NOMO-1 treated with DMSO at 0.1 percent for 48 hours (cell line): ENCODE data around the gene PLCB4.

Source experiments
- DNase-seq: peaks from one replicate; lab custom pipeline; 2025; ENCODE audit not compliant: unreplicated experiment; lab: John Stamatoyannopoulos, UW

The PLCB4 gene

DNA sequence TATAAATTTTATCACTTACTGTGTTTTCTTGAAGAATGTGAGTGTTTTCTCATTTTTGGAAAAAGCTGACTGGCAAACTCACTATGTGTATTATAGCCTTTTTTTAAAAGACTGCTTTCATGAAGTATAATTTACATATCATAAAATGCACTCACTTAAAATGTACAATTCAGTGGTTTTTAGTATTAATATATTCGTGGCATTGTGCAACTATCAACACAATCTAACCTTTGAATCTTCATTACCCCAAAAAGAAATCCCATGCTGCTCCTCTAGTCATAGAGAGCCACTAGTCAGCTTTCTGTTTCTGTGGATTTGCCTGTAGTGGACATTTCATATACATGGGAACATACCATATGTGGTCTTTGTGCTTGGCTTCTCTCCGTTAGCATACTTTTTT lies 143.8 kb downstream of the PLCB4 start:
- no peak for DNase-seq

DNA sequence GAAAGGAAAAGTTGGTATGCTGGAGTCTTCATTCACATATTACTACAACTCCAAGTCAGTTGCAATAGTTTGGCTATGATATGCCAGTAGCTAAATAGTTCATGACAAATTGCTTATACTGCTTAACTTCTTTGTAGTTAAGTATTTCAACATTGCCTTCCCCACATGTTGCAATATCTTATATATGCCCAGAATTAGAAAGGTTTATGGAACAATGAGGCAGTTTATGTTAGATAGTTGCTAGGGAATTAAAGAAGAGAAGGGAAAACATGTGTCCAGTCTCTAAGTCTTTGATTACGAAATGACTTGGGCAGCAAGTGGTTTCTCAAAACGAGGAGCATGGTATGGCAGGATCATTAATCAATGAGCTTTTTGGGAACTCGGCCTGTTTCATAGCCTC lies 145.8 kb downstream of the PLCB4 start:
- DNase-seq = peak; percentile 92

DNA sequence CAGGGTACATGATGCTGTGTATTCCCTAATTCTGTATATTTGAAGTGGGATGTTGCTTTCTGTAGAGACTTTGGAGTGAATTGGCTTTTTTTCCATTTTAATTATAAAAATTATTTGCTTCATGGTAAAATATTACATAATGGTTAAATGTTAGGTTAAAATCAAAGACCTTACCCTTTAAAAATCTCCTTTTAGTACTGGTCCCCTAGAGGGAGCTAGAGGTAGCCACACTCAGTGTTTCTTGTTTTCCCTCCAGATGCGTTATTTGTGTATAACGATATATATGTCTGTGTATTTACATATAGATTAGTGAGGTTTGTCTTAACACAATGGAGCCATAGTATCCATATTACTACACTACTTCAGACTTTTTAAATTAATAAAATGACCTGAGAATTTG lies 146.7 kb downstream of the PLCB4 start:
- DNase-seq = peak; percentile 24

DNA sequence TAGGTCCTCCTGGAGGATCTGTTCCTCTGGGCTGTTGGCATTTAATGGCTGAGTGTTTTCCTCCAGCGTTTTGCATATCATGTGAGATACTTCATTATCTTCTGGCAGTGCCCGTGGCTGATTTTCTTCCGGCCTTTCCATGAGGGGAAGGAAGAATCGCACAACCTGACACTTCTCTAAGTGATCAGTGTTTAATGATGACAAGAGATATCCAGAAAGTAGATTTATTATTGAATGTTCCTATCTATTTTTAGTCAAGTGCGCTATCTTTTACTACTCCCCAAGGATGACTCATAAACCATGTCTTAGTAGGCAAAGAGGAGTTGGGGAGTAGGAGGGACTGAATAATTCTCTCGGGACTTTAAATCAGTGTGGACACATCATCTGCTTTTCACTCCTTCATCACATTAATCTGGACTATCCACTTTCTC lies 149.7 kb downstream of the PLCB4 start:
- DNase-seq = peak; percentile 23

- no peak for DNase-seq
These were observed 152.1 kb downstream of the PLCB4 start for GRCh38 chr20:9220874-9221547.

DNA sequence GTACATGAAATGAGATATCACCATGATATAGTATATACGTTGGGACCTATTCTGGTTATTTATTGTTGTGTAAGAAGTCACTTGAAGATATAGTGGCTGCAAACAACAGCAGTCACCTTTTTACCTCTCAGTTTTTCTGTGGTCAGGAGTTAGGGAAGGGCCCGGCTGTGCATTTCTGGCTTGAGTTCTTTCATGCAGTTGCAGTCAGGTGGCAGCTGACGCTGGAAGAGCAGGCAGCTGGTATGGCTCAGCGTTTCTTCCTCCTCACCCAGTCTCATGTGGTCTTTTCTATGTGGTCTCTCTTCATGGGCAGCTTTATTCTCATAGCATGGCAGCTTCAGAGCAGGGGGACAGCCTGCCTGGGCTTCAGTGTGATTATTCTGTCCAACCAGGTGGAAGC lies 154.4 kb downstream of the PLCB4 start:
- no peak for DNase-seq

- DNase-seq = no peak
These were observed 157.0 kb downstream of the PLCB4 start for GRCh38 chr20:9225879-9226278.

DNA sequence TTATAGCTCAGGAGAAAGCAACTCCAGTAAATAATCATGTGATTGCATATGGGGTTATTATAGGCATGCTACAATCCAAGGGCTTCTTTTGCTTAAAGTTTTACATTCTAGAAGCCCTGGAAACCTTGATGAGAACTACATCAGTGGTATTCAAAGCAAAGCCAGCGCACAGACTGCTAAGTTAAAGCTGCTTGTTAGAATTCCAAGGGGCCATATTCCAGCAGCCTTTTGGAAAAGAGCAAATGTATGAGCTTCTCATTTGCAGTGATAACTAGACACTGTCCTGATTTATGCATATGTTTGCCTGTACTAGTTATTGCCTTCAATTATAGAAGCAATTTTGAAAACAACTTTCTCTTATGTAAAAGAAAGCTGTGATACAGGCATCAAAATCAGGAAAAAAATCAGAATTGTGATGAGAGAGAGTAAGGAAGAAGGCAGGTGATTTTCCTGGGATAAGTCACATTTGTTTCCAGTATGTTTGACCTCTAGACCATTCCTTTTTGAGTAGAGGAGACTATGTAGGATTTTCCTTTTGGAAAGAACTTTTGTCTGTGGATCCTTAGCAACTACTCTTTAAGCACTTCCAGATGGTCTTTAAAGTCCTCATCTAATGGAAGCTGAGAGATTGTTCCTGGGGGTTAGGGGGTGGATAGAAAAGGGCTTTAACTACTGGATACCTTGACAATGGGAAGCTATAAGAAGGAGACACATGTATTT lies 159.2 kb downstream of the PLCB4 start:
- DNase-seq = no peak

GRCh38 chr20:9228774-9229450 lies 160.0 kb downstream of the PLCB4 start:
- DNase-seq = no peak

DNA sequence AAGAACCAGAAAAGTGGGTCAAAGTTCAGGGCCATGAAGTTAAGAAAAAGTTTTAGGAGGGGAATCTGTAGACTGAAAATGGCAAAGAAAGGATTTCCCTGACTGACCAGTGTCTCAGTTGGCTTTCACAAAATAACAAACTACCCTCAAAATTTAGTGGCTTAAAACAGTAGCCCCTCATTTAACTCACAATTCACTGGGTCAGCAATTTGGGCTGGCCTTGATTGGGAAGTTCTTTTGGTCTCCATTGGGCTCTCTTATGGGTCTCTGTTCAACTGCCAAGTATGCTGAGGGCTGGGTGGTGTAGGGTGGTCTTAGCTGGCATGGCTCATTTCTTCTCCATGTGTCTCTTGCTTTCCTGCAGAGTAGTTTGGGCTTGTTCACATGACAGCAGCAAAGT lies 161.5 kb downstream of the PLCB4 start:
- no peak for DNase-seq

DNA sequence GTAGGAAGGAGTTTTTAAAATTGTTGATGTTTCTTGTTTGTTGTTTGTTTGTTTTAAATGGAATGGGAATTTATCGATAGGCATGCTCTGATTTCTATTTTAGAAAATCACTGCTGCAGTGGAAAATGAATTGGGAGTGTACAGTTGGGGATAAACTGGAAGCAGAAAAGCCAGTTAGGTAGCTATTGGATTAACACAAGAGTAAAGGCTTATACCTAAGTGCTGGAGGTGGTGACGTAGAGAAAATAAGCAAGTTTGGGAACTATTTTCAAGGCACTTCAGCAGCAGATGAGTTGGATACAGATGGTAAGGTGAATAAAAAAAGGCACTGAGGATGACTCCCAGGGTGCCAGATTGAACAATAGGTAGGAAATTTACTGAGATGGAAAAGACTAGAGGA lies 164.9 kb downstream of the PLCB4 start:
- no peak for DNase-seq

GRCh38 chr20:9235518-9235917 lies 166.6 kb downstream of the PLCB4 start:
- no peak for DNase-seq

DNA sequence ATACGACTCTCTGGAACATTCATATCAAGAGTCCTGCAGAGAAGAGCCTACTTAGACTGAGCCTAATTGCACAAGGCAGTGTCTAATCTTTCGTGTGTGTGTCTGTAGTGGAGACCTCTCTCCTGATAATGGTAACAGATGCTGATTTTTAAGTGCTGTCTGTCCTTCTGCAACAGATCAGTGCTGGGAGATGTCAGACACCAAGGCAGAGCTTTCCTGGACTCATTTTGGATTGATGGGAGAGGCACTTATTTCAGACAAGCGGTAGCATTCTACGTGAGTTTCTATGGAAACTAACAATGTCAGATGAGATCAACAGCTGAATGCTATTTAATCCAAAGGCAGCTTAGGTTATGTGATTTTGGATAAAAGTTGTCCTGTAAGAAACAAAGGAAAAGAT lies 167.6 kb downstream of the PLCB4 start:
- no peak for DNase-seq

DNA sequence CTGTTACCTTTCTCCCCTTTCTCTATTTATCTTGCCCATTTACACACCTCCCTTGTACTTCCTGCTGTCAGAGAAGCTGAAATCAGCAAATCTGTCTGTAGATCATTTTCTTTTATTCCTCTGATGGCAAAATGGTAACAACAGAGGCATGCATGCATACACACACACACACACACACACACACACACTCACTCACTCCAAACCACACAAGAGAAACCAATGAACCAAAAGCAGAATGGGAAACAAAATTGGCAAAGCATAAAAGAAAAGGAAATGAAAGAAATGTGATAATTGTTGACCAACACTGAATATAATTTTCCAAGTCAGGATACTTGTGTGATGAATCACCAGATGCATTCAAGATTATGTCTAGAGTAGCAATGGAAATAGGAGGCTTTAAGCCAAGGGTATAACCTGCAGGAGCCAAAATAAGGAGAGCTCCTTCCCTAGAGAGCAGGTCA lies 172.4 kb downstream of the PLCB4 start:
- DNase-seq = no peak

GRCh38 chr20:9241721-9242427 lies 173.0 kb downstream of the PLCB4 start:
- no peak for DNase-seq

DNA sequence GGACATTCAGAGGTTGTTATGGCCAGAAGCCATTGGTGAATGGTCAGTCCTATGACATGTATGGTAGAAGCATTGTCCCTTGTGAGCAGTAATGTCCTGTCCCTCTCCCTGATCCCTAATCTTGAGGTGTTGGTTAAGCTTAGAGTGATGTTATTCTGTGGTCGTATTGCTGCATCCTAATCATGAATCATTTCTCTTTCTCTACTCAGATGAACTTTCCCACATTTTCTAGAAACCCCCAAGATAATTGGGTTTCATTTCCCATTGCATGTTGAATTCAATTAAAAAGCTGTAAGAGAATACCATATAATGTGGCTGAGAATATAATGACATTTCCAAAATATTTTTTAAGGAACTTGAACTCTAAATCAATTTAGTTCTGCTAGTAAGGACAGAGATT lies 175.1 kb downstream of the PLCB4 start:
- DNase-seq = no peak

GRCh38 chr20:9244811-9245210 lies 175.9 kb downstream of the PLCB4 start:
- DNase-seq = no peak

DNA sequence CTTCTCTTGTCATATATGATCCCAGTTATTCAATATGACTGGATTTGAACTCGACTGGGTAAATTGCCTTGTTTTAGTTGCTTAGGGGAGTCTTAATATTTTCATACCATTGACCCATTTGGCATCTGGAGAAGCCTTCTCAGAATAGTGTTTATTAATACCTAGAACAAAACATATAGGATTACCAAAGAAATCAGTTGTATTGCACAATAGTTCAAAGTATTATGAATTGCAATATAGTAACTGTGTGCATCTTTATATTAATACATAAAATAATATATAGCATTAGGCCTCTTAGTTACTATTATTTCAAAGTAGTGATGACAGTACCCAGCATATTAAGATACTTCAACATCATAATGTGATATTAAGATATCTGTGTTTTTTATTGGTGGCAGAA lies 177.8 kb downstream of the PLCB4 start:
- no peak for DNase-seq

DNA sequence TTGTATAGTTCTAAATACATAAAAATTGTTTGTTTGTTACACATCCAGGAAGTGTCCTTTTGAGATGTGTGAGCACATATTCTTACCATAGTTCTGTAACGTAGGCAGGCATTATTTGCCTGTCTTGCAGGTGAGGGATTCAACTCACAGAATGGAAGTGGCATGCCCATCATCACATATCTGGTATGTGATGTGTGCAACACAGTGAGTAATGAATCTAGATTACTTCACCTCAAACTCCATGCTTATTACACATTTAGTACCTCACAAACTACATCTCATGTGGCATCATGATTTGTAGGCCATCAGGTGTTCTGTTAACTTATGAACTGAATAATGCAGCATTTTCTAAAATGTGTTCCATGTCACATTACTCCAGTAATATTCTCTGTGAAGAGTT lies 181.6 kb downstream of the PLCB4 start:
- no peak for DNase-seq

- no peak for DNase-seq
These were observed 184.2 kb downstream of the PLCB4 start for GRCh38 chr20:9253006-9253539.

DNA sequence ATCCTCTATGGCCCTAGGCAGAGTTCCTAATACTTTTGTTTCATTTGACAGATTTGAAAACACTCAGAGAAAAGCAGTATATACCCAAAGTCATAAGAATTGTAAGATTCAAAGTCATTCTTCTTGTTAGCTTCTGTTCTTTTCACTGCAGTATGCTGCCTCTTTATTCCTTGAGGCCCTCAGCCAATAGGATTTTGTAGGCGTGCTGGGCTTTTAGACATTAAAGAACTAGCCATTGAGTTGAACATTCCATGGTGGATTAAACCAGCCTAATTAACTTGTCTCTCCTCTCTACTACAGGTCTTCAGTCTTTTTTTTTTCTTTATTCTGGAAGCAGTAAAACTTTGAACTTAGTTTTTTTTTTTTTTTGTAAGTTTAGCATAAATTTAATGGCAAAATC lies 186.3 kb downstream of the PLCB4 start:
- DNase-seq = no peak
